Esophagus squamous epithelium (tissue), 5 donors: Measurements from ENCODE around the gene NMUR1. TPM values are rescaled to one million over a fixed set of nuclear protein-coding genes. Genes with fewer than 3 reads are reported as not detected.

ENCODE experiments used
- DNase-seq: peaks from one replicate; lab custom pipeline; 2025; lab: John Stamatoyannopoulos, UW
- H3K27ac ChIP-seq, 4 donors: fragments of 200-600 bp; sonication (generic); one replicate each; pipeline ENCODE4 v1.5.1; 2016 to 2019; ENCODE audit warnings: mild to moderate bottlenecking in 1 of 4
- H3K27me3 ChIP-seq, 4 donors: fragments of 200-600 bp; sonication (generic); 1 replicate in 3 of 4; 2 replicates in 1 of 4; pipeline versions ENCODE4 v1.5.1 to v1.6.0; 2017 to 2021; ENCODE audit warnings: antibody characterized with exemption in 1 of 4
- H3K36me3 ChIP-seq, 3 donors: fragments of 200-600 bp; sonication (generic); one replicate each; pipeline ENCODE4 v1.5.1; 2016 to 2019
- H3K4me1 ChIP-seq, 3 donors: fragments of 200-600 bp; sonication (generic); one replicate each; pipeline ENCODE4 v1.5.1; 2017 to 2019
- H3K4me3 ChIP-seq, 4 donors: fragments of 200-600 bp; sonication (generic); 1 replicate in 3 of 4; 2 replicates in 1 of 4; pipeline ENCODE4 v1.5.1; 2016 to 2019; ENCODE audit warnings: mild to moderate bottlenecking in 2 of 4, moderate library complexity in 1 of 4
- H3K9me3 ChIP-seq, 3 donors: fragments of 200-600 bp; sonication (generic); one replicate each; pipeline ENCODE4 v1.5.1; 2016 to 2019
- CTCF ChIP-seq, 6 experiments: fragments of 450-650 bp in 4 of 6; fragments of 200-600 bp in 2 of 6; sonication (generic) in 2 of 6; IDR thresholded peaks; one replicate each; pipeline ENCODE4 v1.5.1; 2016 to 2019; ENCODE audit warnings: antibody characterized with exemption in 6 of 6, mild to moderate bottlenecking in 4 of 6, moderate library complexity in 4 of 6
- POLR2A ChIP-seq, 4 donors: fragments of 450-650 bp; IDR thresholded peaks; one replicate each; pipeline ENCODE4 v1.6.1; 2017; ENCODE audit warnings: antibody characterized with exemption in 4 of 4, mild to moderate bottlenecking in 4 of 4, moderate library complexity in 3 of 4
- WGBS, 2 donors: methylation state at CpG; one replicate each; pipeline ENCODE4 v1.1.5; 2018; 5-methylcytosine and 5-hydroxymethylcytosine counted together
- intact Hi-C: fragments of 100-400 bp; cut with DNase I; formaldehyde crosslinking; loops from one replicate; pipeline ENCODE4 v1.15.0; 2022
- total RNA-seq, 4 donors: library from RNA; depleted of rRNA; stranded (reverse); fragments of >200 nt; gene quantifications; one replicate each; pipeline ENCODE4 v1.1.0, GENCODE V29; 2016
- donor health status: DM: yes; HTN: yes; CAD: no.

NMUR1 gene
- total RNA-seq, 4 donors from 2014 or later, result 0.15 to 1.5 TPM; not detected in 2

GRCh38 chr2:231546014-231546715, 15.9 kb upstream of the NMUR1 start:
- no peaks in the 10 kb centered on the region for H3K36me3 ChIP-seq
- intact Hi-C loops, result no loop called here
- no peak overlapping the region for H3K4me3 ChIP-seq
- H3K27me3 ChIP-seq, result peaks cover 0 to 12% (median 0%) of the 10 kb centered on the region in 4 donors
- peaks cover 0 to 11% (median 3%) of the 10 kb centered on the region in 3 donors for H3K9me3 ChIP-seq
- DNase-seq, result no peak
- TF ChIP-seq CTCF (IDR thresholded peaks at IDR 0.05), result no peak
- WGBS, 2 donors, result 77 to 79% methylated on average over 11 to 13 of the region's 13 CpGs
- H3K4me1 ChIP-seq, result peaks cover 5 to 24% (median 5%) of the 10 kb centered on the region in 3 donors
- peak overlapping the region in 1 of 4 donors; percentile 54 for H3K27ac ChIP-seq

- Histone ChIP-seq H3K27me3 (peaks cover 0 to 13% (median 0%) of the 10 kb centered on the region in 4 donors), H3K4me1 (peaks cover 5 to 24% (median 5%) of the 10 kb centered on the region in 3 donors), H3K9me3 (peaks cover 0 to 11% (median 3%) of the 10 kb centered on the region in 3 donors), H3K36me3 (no peaks in the 10 kb centered on the region), H3K4me3 (no peak overlapping the region), H3K27ac (peak overlapping the region in 3 of 4 donors; percentile 5 to 56 (median 54))
- intact Hi-C loops, result no loop called here
- 30 to 45% methylated on average over 12 of the region's 14 CpGs for WGBS, 2 donors
- TF ChIP-seq POLR2A (IDR thresholded peaks at IDR 0.05) (no peak), CTCF (IDR thresholded peaks at IDR 0.05) (no peak)
- no peak for DNase-seq
Observed at GRCh38 chr2:231545105-231545902, 15.1 kb upstream of the NMUR1 start.

GRCh38 chr2:231542136-231542535, 11.9 kb upstream of the NMUR1 start:
- Histone ChIP-seq H3K36me3 (no peaks in the 10 kb centered on the region), H3K4me3 (no peak overlapping the region), H3K4me1 (peaks cover 5 to 24% (median 5%) of the 10 kb centered on the region in 3 donors), H3K27ac (peak overlapping the region in 3 of 4 donors; percentile 53 to 70 (median 63)), H3K27me3 (peaks cover 0 to 30% (median 0%) of the 10 kb centered on the region in 4 donors), H3K9me3 (peaks cover 0 to 11% (median 3%) of the 10 kb centered on the region in 3 donors)
- DNase-seq, result no peak
- WGBS, 2 donors, result 76% methylated on average over 3 of the region's 3 CpGs
- no peak for TF ChIP-seq POLR2A (IDR thresholded peaks at IDR 0.05)
- TF ChIP-seq CTCF (IDR thresholded peaks at IDR 0.05), result no peak
- intact Hi-C loops, result no loop called here

- 55% methylated on average over 6 to 9 of the region's 11 CpGs for WGBS, 2 donors
- H3K9me3 ChIP-seq, result peaks cover 0 to 11% (median 3%) of the 10 kb centered on the region in 3 donors
- H3K4me1 ChIP-seq, result peaks cover 5 to 24% (median 5%) of the 10 kb centered on the region in 3 donors
- peak overlapping the region in 3 of 4 donors; percentile 53 to 70 (median 63) for H3K27ac ChIP-seq
- H3K4me3 ChIP-seq, result no peak overlapping the region
- H3K27me3 ChIP-seq, result peaks cover 0 to 30% (median 0%) of the 10 kb centered on the region in 4 donors
- H3K36me3 ChIP-seq, result no peaks in the 10 kb centered on the region
- no peak for DNase-seq
- intact Hi-C loops, result no loop called here
- TF ChIP-seq POLR2A (IDR thresholded peaks at IDR 0.05) (no peak), CTCF (IDR thresholded peaks at IDR 0.05) (no peak)
Observed at GRCh38 chr2:231541645-231542044, 11.4 kb upstream of the NMUR1 start.
